GM19238 (cell line): ENCODE results near the gene POLR2J2.
A peak's percentile ranks its signal among the peaks of the same experiment; 100 is the strongest.
"Not testable (repeated sequence)": the region's sequence is repeated elsewhere in the genome, so short reads cannot be mapped to it uniquely, and the experiment has no call there.

Source experiments
- DNase-seq: peaks from one replicate; pipeline ENCODE4 v3.0.0; 2011; ENCODE audit warnings: low spot score; ENCODE audit not compliant: insufficient read length

The POLR2J2 gene

GRCh38 chr7:102671166-102671955, at the start of gene POLR2J2:
Gene POLR2J2 (minus strand): TSS chr7:102671663. CDS start chr7:102671601, 62 bp downstream.
- peak; percentile 98 for DNase-seq

DNA sequence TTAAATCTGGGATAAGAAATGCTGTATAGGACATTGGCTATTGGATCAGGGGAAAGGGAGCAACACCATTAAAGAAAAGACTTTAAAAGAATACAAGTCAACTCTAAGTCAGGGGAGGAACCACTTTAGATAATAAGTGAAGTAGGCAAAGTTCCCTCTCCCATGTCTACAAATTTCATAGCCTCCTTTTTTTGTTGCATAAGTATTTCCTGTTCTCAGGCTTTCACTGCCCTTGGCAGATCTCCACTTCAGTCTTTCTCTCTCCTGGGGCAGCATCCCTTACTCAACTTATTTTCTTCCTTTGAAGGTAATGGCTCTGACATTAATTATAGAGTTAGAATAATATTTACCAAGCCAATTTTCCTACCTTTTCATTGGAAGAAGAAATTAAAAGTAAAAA, 47.0 kb upstream of the POLR2J2 start:
- not testable (repeated sequence) for DNase-seq

- DNase-seq, result not testable (repeated sequence)
These were observed 44.3 kb upstream of the POLR2J2 start for GRCh38 chr7:102715718-102716117.

- not testable (repeated sequence) for DNase-seq
These were observed 43.5 kb upstream of the POLR2J2 start for GRCh38 chr7:102714774-102715522.

- DNase-seq, result not testable (repeated sequence)
These were observed 42.2 kb upstream of the POLR2J2 start for GRCh38 chr7:102713691-102714080.

GRCh38 chr7:102713011-102713690, 41.7 kb upstream of the POLR2J2 start:
- not testable (repeated sequence) for DNase-seq

DNA sequence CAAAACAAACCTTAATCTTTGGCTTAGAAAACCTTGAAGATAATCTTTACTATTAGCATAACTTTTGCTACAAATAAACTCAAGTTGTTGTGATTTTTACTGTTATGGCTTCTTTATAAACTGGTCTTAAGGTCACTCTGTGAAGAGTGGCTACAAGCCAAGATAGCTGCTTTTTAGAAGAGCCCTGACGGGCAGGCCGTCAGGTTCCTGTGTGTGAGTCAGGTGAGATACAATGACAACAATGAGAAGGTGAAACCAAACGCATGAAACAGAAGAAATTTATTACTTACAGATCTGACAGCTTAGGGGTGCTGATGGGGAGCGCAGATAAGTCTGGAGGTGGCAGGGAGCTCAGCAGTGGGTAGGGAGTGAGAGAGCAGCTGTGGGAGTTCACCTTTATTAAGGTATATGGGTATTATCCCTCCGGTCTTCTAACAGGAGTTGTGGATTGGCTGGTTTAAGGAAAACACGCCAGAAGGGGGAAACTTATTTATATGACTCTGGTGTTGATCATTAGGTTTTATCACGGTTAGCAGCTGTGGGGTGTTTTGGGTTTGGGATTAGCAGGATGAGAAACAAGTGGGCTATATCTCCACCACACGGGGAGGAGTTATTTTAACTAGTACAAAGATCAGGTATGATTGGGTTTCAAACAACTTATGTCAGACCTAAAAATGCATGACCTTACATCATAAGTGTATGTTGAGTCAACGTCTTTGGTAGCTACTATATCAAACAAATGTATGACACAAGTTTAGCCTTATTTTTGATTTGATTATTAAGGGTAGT, 27.7 kb upstream of the POLR2J2 start:
- DNase-seq, result not testable (repeated sequence)

DNA sequence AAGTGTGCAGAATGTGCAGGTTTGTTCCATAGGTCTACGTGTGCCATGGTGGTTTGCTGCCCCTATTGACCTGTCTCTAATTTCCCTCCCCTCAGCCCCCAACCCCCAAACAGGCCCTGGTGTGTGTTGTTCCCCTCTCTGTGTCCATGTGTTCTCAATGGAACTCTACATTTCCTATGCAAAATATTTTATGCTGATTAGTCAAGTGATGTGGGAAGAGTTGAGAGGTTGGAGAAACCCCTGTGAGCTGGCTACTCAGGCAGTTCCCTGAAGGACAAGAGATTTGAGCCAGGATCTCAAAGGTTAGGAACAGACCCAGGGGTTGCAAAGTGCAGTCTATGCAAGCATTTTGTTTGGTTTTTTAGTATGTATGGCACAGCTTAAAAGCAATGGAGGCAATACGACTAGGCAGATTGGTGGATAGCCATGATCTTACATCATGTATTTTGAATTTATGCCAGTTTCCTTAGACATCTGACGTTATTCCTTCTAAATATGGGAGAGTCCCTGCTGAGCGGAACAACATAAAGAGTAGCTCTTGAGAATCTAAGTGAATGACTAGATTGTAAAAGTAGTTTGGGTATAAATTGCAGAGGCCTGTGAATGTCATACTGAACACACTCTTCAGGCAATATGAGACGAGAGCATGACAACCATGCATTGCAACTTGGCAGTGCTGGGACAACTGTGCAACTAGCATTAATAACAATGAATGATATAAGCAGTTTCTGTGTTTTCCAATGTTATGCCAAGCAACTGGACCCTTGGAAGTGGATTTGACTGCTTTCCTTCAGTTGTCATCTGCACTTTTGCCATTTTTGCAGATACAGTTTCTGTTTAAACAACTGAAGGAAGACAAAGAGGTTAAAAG, 26.4 kb upstream of the POLR2J2 start:
- not testable (repeated sequence) for DNase-seq

GRCh38 chr7:102696009-102696408, 24.5 kb upstream of the POLR2J2 start:
- DNase-seq, result not testable (repeated sequence)

DNA sequence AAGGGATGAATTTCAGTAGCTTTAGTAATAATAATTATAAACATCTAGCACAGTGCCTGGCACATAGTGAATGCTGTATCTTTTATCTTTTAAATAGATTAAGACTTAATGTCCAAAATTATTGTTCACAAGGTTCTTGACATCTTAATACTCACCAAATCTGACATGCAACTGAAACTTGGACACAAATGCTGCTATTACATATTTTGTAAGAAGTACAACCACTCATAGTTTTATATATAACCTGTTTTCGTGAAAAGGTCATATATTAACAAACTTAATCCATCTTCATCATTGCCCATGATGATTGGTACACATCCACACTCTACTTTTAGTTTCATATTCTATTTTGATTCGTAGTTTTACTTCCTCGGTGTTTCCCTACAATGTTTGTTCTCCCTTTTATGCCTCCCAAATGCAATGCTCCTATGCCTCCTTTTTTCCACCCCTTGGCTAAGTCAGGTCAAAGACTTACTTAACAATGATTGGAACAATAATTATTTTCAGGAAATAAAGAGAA, 23.6 kb upstream of the POLR2J2 start:
- DNase-seq, result not testable (repeated sequence)

DNA sequence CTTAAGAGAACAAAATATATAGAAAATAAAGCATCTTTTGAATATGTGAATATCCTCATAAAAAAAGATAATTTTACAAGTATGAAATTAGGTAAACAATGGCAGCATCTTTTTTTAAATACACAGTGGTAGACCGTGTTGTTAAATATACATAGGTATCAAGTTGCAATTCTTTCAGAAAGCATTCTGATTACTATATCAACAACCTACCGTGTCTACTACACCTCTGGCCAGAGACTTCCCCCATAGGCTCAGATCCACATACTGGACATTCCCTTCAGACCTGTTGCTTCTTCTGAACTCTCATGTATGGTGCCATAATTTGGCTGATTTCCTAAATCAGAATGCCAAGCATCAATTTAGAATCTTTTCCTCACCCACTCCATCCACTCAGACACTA, 22.5 kb upstream of the POLR2J2 start:
- DNase-seq, result not testable (repeated sequence)

- not testable (repeated sequence) for DNase-seq
These were observed 19.1 kb upstream of the POLR2J2 start for GRCh38 chr7:102690602-102691001.

DNA sequence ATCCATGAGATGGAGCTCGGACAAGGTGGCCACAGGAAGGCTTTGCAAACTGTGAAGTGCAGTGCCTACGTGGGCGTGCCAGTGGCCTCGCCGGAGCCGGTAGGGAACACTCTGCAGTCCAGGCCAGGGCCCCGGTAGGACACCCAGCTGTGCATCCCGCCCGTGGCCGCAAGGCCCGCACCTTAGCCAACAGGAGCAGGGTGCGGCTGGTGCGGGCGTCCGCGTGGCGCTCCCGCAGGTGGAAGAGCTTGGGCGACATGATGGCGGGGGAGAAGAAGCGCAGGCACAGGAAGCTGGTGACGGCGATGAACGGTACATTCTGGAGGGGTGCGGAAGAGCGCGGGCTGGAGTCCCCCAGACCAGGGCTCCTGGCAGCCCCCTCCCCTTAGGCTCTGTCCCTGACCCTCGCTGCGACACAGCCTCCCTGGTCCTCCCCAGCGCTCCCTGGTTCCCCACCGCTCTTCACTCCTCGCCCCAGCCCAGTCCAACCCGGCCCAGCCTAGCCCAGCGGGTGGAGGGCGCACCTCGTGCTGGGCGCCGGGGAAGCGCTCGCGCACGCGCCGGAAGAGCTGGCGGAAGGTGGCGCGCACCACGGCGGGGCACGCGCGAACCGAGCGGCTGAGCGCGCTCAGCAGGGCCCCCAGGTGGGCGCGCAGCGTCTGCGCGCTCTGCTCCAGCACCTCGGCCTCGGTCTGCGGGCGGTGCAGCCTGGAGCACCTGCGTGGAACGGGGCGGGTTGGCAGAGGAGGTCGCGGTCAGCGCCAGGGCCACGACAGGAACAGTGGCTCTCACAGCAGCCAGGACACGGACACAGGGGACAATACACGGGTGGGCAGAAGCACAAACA, 18.2 kb upstream of the POLR2J2 start:
- DNase-seq, result not testable (repeated sequence)

- DNase-seq, result not testable (repeated sequence)
These were observed 17.0 kb upstream of the POLR2J2 start for GRCh38 chr7:102688299-102689036.

GRCh38 chr7:102682560-102682959, 11.1 kb upstream of the POLR2J2 start:
- DNase-seq, result not testable (repeated sequence)

DNA sequence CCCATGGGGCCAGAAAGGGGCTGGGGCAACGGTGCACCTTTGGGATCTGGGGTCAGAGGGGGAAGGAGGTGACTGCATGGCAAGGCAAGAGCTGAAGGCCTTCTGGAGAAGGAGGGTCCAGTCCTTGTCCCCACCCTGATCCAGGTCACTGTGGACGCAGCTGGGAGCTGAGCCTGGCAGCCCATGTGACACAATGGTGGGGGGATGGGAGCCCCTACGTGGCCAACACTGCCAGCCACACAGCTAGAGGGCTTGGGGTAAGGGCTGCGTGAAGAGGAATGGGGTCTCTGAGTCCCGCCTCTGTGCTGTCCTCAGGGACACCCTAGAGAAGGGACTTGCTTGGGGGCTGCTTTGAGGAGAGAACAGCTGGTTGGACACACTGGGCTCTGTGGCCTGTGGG, 9.3 kb upstream of the POLR2J2 start:
- not testable (repeated sequence) for DNase-seq

DNA sequence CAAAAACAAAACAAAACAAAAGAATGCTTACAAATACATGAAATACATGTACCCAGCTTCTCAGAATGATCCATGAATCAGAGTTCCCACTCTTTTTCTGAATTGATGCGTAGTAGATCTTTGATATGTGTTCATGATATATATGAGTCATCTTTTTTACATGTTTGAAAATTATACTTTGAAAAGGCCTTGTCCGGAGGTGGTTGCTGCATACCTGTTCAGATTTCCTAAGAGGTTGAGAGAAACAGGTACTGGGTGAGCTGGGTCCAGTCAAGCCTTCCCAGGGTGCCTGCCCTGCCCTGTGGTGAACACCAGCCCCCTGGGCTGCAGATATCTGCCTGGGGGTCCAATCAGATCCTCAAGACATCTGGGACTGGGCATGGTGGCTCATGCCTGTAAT, 4.1 kb upstream of the POLR2J2 start:
- not testable (repeated sequence) for DNase-seq

DNA sequence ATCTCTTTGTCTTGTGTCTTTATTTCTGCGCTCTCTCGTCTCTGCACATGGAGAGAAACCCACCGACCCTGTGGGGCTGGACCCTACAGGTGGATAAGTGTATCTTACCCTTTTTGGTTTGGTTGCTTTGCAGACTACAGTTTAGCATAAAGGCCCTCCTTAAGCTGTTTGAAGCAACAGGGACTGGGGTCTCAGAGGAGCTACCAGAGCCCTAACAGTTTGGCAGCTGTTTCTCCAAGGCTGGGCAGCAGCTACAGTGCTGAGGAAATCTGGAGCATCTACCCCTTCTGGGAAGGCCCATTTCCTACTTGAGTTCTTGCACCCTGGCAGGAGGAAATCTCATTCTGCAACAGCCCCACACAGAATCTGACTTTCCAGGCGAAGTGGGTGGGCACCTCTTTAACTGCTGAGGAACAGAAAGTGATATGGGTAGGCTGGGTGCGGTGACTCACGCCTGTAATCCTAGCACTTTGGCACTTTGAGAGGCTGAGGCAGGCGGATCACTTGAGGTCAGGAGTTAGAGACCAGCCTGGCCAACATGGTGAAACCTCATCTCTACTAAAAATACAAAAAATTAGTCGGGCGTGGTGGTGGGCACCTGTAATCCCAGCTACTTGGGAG, 2.1 kb upstream of the POLR2J2 start:
- DNase-seq, result not testable (repeated sequence)
